HCT116 (cell line): Measurements from ENCODE around the gene RAPGEF6. TPM values are rescaled to one million over a fixed set of nuclear protein-coding genes. Genes with fewer than 3 reads are reported as not detected.

Source experiments
- ATAC-seq: fragments of 200-7000 bp; cut with Tn5 transposase; 2 replicates; pipeline ENCODE4 v1.9.1; 2020; ENCODE audit warnings: mild to moderate bottlenecking, moderate library complexity
- BruUV-seq: library from RNA; stranded (reverse); fragments of 400-500 nt; replicated peaks from 2 replicates; lab custom pipeline; 2021; lab: Mats Ljungman, UMichigan
- CTCF ChIA-PET: fragments of 300-600 bp; sonication (Branson Sonifier 250); formaldehyde crosslinking; loops from one replicate; lab custom pipeline; 2021; ENCODE audit warnings: antibody characterized with exemption; lab: Charles Lee
- POLR2A ChIA-PET: fragments of 300-600, 350-600 bp; sonication (Branson Sonifier 250); formaldehyde crosslinking; loops from one replicate; lab custom pipeline; 2021; ENCODE audit warnings: antibody characterized with exemption; lab: Charles Lee
- RAD21 ChIA-PET, 2 experiments: fragments of 300-600 bp; sonication (Branson Sonifier 250); formaldehyde crosslinking; loops; one replicate each; lab custom pipeline; 2023; ENCODE audit warnings: low total read pairs in 2 of 2; ENCODE audit not compliant: uncharacterized antibody in 2 of 2, unreplicated experiment in 2 of 2, low non-redundant PET in 1 of 2; lab: Charles Lee
- DNase-seq: peaks from one replicate; pipeline ENCODE4 v3.0.0-alpha.2; 2010; ENCODE audit warnings: low read depth, low spot score
- H2AFZ ChIP-seq: fragments of 200-600 bp; shearing (Covaris generic), sonication (generic); 2 replicates; pipeline ENCODE4 v1.6.1; 2017; ENCODE audit warnings: low read depth, mixed run types, mixed read lengths, antibody characterized with exemption, low read length; ENCODE audit not compliant: poor library complexity, severe bottlenecking
- H3K27ac ChIP-seq: 2 replicates; pipeline ENCODE4 v1.5.1; 2012; ENCODE audit warnings: low read depth, low read length
- H3K27me3 ChIP-seq: fragments of 200-600 bp; sonication (generic); 2 replicates; pipeline ENCODE4 v1.6.1; 2016; ENCODE audit warnings: mixed run types, low read length, mixed read lengths; ENCODE audit not compliant: insufficient read depth
- H3K36me3 ChIP-seq, 2 experiments: fragments of 200-500 bp in 1 of 2; fragments of 200-600 bp in 1 of 2; sonication (Bioruptor generic) in 1 of 2; sonication (generic) in 1 of 2; 2 replicates each; pipeline versions ENCODE4 v1.5.1 to v1.6.1; 2014 to 2016; ENCODE audit warnings: low read length in 2 of 2, inconsistent platforms in 1 of 2, mixed read lengths in 1 of 2, mixed run types in 1 of 2; ENCODE audit not compliant: insufficient read depth in 2 of 2, control insufficient read depth in 1 of 2
- H3K4me1 ChIP-seq, 2 experiments: fragments of 200-600 bp in 1 of 2; sonication (generic) in 1 of 2; 2 replicates each; pipeline versions ENCODE4 v1.5.1 to v1.6.1; 2012 to 2017; ENCODE audit warnings: low read length in 2 of 2, inconsistent platforms in 1 of 2, mild to moderate bottlenecking in 1 of 2, mixed read lengths in 1 of 2, mixed run types in 1 of 2, moderate library complexity in 1 of 2; ENCODE audit not compliant: insufficient read depth in 2 of 2, control insufficient read depth in 1 of 2
- H3K4me2 ChIP-seq: fragments of 200-600 bp; sonication (generic); 2 replicates; pipeline ENCODE4 v1.6.1; 2017; ENCODE audit warnings: mixed run types, low read length, mixed read lengths
- H3K4me3 ChIP-seq, 2 experiments: fragments of 200-600 bp in 1 of 2; sonication (generic) in 1 of 2; replicated peaks in 1 of 2; 2 replicates each; pipeline ENCODE4 v1.5.1; 2011 to 2016; ENCODE audit warnings: low read length in 2 of 2, control low read depth in 1 of 2, low read depth in 1 of 2, mild to moderate bottlenecking in 1 of 2, mixed read lengths in 1 of 2, mixed run types in 1 of 2
- H3K79me2 ChIP-seq: fragments of 200-600 bp; sonication (generic); 2 replicates; pipeline ENCODE4 v1.6.1; 2017; ENCODE audit warnings: mild to moderate bottlenecking, mixed run types, low read length, moderate library complexity, mixed read lengths; ENCODE audit not compliant: insufficient read depth
- H3K9ac ChIP-seq: fragments of 200-600 bp; sonication (generic); 2 replicates; pipeline ENCODE4 v1.6.1; 2016; ENCODE audit warnings: low read length, mixed read lengths
- H3K9me2 ChIP-seq: fragments of 200-600 bp; sonication (generic), shearing (Covaris generic); 2 replicates; pipeline ENCODE4 v1.6.1; 2017; ENCODE audit warnings: mixed run types, mild to moderate bottlenecking, moderate library complexity; ENCODE audit not compliant: insufficient read depth
- H3K9me3 ChIP-seq, 2 experiments: fragments of 200-500 bp in 1 of 2; fragments of 200-600 bp in 1 of 2; sonication (Bioruptor generic) in 1 of 2; sonication (generic) in 1 of 2; 2 replicates each; pipeline ENCODE4 v1.6.1; 2014 to 2017; ENCODE audit warnings: low read length in 2 of 2, mixed read lengths in 2 of 2, inconsistent platforms in 1 of 2, low read depth in 1 of 2, mild to moderate bottlenecking in 1 of 2, mixed run types in 1 of 2, moderate library complexity in 1 of 2; ENCODE audit not compliant: control insufficient read depth in 1 of 2, insufficient read depth in 1 of 2
- H4K20me1 ChIP-seq: fragments of 200-600 bp; sonication (generic), shearing (Covaris generic); 2 replicates; pipeline ENCODE4 v1.6.1; 2017; ENCODE audit warnings: mixed run types, mild to moderate bottlenecking, moderate library complexity; ENCODE audit not compliant: insufficient read depth
- CEBPB ChIP-seq: IDR thresholded peaks from 2 replicates; pipeline ENCODE4 v1.6.1; 2012; ENCODE audit warnings: low read depth
- EGR1 ChIP-seq: IDR thresholded peaks from 2 replicates; pipeline ENCODE4 v1.6.1; 2012; ENCODE audit warnings: low read depth
- ELF1 ChIP-seq: IDR thresholded peaks from 2 replicates; pipeline ENCODE4 v1.6.1; 2012; ENCODE audit warnings: low read depth, borderline replicate concordance
- JUND ChIP-seq: IDR thresholded peaks from 2 replicates; pipeline ENCODE4 v1.6.1; 2012
- POLR2A ChIP-seq: IDR thresholded peaks from 2 replicates; pipeline ENCODE4 v1.7.0; 2011; ENCODE audit warnings: borderline replicate concordance; ENCODE audit not compliant: insufficient read depth, insufficient read length; ENCODE audit errors: extremely low read depth
- POLR2AphosphoS5 ChIP-seq: IDR thresholded peaks from 2 replicates; pipeline ENCODE4 v1.6.1; 2011; ENCODE audit warnings: mild to moderate bottlenecking, low read depth, low read length, moderate library complexity
- RAD21 ChIP-seq: IDR thresholded peaks from 2 replicates; pipeline ENCODE4 v1.6.1; 2012; ENCODE audit warnings: low read depth, mild to moderate bottlenecking
- SIN3A ChIP-seq: IDR thresholded peaks from 2 replicates; pipeline ENCODE4 v1.6.1; 2012; ENCODE audit warnings: low read depth
- SP1 ChIP-seq: IDR thresholded peaks from 2 replicates; pipeline ENCODE4 v1.6.1; 2012; ENCODE audit warnings: low read depth
- YY1 ChIP-seq: IDR thresholded peaks from 2 replicates; pipeline ENCODE4 v1.6.1; 2011; ENCODE audit warnings: low read length, low read depth, moderate library complexity, mild to moderate bottlenecking; ENCODE audit not compliant: insufficient replicate concordance; ENCODE audit errors: extremely low read depth
- ZFX ChIP-seq: fragments of 450-650 bp; IDR thresholded peaks from 2 replicates; pipeline ENCODE4 v1.6.1; 2017
- ZNF274 ChIP-seq: fragments of 200-500 bp; sonication (Bioruptor generic); IDR thresholded peaks from 2 replicates; pipeline ENCODE4 v1.6.1; 2014; ENCODE audit warnings: mild to moderate bottlenecking, low read depth, low read length, inconsistent platforms
- intact Hi-C: fragments of 100-400 bp; cut with micrococcal nuclease; formaldehyde crosslinking; loops from 2 replicates; pipeline ENCODE4 v1.10.0; 2022
- total RNA-seq: library from RNA; stranded (reverse); gene quantifications from one replicate; pipeline ENCODE4 v1.2.1, GENCODE V29; 2021; ENCODE audit not compliant: unreplicated experiment
- TF ChIP-seq, protein P1 (sequence below): IDR thresholded peaks from 2 replicates; pipeline ENCODE4 v1.6.1; 2011; ENCODE audit warnings: mild to moderate bottlenecking, low read length, moderate library complexity; ENCODE audit not compliant: insufficient replicate concordance; ENCODE audit errors: extremely low read depth
- TF ChIP-seq, protein P2 (sequence below), 3 experiments: fragments of 200-600 bp in 1 of 3; sonication (generic) in 1 of 3; IDR thresholded peaks in 2 of 3; conservative IDR thresholded peaks in 1 of 3; 2 replicates each; pipeline ENCODE4 v1.5.1; 2012 to 2017; ENCODE audit warnings: low read depth in 2 of 3, low read length in 2 of 3, antibody characterized with exemption in 1 of 3, borderline replicate concordance in 1 of 3, control low read depth in 1 of 3, mild to moderate bottlenecking in 1 of 3, mixed read lengths in 1 of 3, mixed run types in 1 of 3, moderate library complexity in 1 of 3; ENCODE audit not compliant: insufficient read depth in 1 of 3

Gene RAPGEF6
- total RNA-seq, 1 experiment from 2014 or later: 18.4 TPM

DNA sequence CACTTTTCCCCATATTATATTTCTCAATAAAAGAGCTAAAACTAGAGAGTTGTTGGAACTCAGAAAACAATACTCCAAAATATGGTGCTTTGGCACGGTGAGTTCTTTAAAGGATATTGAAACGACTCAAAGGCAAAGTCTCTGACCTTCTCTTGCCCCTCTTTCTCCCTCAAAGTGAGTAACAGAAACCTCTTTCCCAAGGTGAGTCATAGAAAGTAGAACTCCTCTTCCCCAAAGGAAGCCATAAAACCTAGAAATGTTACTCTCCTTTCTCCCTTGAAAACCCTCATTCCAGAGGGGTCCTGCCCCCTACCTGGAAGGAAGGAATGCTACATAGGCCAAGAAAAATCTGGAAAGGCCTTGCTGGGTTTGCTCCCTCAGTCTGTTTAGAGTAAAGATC, 47.5 kb downstream of the RAPGEF6 start:
- Histone ChIP-seq H3K27me3 (no peaks in the 10 kb centered on the region), H3K9ac (no peak overlapping the region), H3K36me3 (no peaks in the 10 kb centered on the region), H3K9me2 (no peaks in the 10 kb centered on the region), H3K4me3 (no peak overlapping the region), H4K20me1 (peaks cover 7% of the 10 kb centered on the region; the same call in 1 of the 2 replicates), H2AFZ (no peak overlapping the region), H3K4me2 (peak overlapping the region; percentile 33), H3K27ac (no peak overlapping the region), H3K9me3 (peaks cover 0 to 5% of the 10 kb centered on the region in 2 experiments; a peak in 1 of 4 replicates), H3K4me1 (peaks cover 0 to 16% of the 10 kb centered on the region in 2 experiments; a peak in 2 of 4 replicates), H3K79me2 (peaks cover 86% of the 10 kb centered on the region)
- intact Hi-C loops: no loop called here
- no peak for DNase-seq
- TF ChIP-seq POLR2A: no peak
- no peak for TF ChIP-seq ZNF274
- no peak for TF ChIP-seq ZFX
- TF ChIP-seq, protein P1, sequence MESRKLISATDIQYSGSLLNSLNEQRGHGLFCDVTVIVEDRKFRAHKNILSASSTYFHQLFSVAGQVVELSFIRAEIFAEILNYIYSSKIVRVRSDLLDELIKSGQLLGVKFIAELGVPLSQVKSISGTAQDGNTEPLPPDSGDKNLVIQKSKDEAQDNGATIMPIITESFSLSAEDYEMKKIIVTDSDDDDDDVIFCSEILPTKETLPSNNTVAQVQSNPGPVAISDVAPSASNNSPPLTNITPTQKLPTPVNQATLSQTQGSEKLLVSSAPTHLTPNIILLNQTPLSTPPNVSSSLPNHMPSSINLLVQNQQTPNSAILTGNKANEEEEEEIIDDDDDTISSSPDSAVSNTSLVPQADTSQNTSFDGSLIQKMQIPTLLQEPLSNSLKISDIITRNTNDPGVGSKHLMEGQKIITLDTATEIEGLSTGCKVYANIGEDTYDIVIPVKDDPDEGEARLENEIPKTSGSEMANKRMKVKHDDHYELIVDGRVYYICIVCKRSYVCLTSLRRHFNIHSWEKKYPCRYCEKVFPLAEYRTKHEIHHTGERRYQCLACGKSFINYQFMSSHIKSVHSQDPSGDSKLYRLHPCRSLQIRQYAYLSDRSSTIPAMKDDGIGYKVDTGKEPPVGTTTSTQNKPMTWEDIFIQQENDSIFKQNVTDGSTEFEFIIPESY: no peak
- TF ChIP-seq POLR2AphosphoS5: no peak
- TF ChIP-seq EGR1: no peak
- TF ChIP-seq YY1: no peak
- TF ChIP-seq SP1: no peak
- no peak for ATAC-seq
- CTCF ChIA-PET: interaction anchor here (0.7 to 5.2 kb wide), 2 partner anchors 18 to 419 kb away, joined by 3 to 60 read pairs; no protein-coding TSS in a partner anchor
- no TSS peak for BruUV-seq
- RAD21 ChIA-PET: interaction anchor here in 1 of 2 experiments (0.6 kb wide), 1 partner anchor 214 kb away, joined by 4 read pairs; no protein-coding TSS in a partner anchor
- POLR2A ChIA-PET: no interaction called here

DNA sequence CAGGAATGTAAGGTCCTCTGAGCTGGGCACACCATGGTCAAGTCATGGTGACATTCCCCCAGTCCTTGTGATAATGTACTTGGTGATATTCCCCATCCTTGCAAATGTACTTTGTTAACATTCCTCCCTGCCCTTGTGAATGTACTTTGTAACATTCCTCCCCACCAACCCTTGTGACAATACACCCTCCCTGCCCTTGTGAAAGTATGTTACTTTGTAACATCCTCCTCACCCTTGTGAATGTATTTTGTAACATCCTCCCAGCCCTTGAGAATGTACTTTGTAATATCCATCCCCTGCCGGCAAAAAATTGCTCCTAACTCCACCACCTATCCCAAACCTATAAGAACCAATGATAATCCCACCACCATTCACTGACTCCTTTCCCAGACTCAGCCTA, 53.3 kb downstream of the RAPGEF6 start:
- Histone ChIP-seq H3K9me3 (peaks cover 0 to 16% of the 10 kb centered on the region in 2 experiments; a peak in 1 of 4 replicates), H2AFZ (no peak overlapping the region), H4K20me1 (no peaks in the 10 kb centered on the region), H3K9me2 (no peaks in the 10 kb centered on the region), H3K4me3 (no peak overlapping the region), H3K4me2 (no peak overlapping the region), H3K36me3 (no peaks in the 10 kb centered on the region; a peak in 1 of 4 replicates), H3K79me2 (peaks cover 65% of the 10 kb centered on the region), H3K27me3 (no peaks in the 10 kb centered on the region), H3K27ac (no peak overlapping the region), H3K4me1 (0 out of 4 replicates have a peak, but pooled peaks cover 0 to under 1% of the 10 kb centered on the region in 2 experiments), H3K9ac (no peak overlapping the region)
- no peak for DNase-seq
- intact Hi-C loops: no loop called here
- no peak for ATAC-seq
- ChIA-PET RAD21 (no interaction called here), POLR2A (no interaction called here), CTCF (no interaction called here)
- BruUV-seq: no TSS peak
- TF ChIP-seq EGR1 (no peak), JUND (no peak), CEBPB (no peak), ZFX (no peak), ZNF274 (no peak), RAD21 (no peak), POLR2AphosphoS5 (no peak), ELF1 (no peak), SIN3A (no peak), SP1 (no peak)
- TF ChIP-seq, protein P1: no peak
- TF ChIP-seq, protein P2, sequence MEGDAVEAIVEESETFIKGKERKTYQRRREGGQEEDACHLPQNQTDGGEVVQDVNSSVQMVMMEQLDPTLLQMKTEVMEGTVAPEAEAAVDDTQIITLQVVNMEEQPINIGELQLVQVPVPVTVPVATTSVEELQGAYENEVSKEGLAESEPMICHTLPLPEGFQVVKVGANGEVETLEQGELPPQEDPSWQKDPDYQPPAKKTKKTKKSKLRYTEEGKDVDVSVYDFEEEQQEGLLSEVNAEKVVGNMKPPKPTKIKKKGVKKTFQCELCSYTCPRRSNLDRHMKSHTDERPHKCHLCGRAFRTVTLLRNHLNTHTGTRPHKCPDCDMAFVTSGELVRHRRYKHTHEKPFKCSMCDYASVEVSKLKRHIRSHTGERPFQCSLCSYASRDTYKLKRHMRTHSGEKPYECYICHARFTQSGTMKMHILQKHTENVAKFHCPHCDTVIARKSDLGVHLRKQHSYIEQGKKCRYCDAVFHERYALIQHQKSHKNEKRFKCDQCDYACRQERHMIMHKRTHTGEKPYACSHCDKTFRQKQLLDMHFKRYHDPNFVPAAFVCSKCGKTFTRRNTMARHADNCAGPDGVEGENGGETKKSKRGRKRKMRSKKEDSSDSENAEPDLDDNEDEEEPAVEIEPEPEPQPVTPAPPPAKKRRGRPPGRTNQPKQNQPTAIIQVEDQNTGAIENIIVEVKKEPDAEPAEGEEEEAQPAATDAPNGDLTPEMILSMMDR (IDR thresholded peaks at IDR 0.05 in 2 of 3, conservative IDR thresholded peaks at IDR 0.05 in 1 of 3; ENCODE audit: borderline replicate concordance in 1 of 3, insufficient read depth in 1 of 3, low read depth in 2 of 3, low read length in 2 of 3): no peak
